HG02571 (cell line): ENCODE data around the gene COL2A1.
"Not testable (repeated sequence)": the region's sequence is repeated elsewhere in the genome, so short reads cannot be mapped to it uniquely, and the experiment has no call there.

Experiments used
- ATAC-seq: cut with Tn5 transposase; IDR thresholded peaks from one replicate; pipeline ENCODE4 v1.9.1; 2021; ENCODE audit warnings: mild to moderate bottlenecking, moderate library complexity; ENCODE audit not compliant: unreplicated experiment

The COL2A1 gene

GRCh38 chr12:47978598-47978873, 25.7 kb downstream of the COL2A1 start:
- no peak for ATAC-seq

DNA sequence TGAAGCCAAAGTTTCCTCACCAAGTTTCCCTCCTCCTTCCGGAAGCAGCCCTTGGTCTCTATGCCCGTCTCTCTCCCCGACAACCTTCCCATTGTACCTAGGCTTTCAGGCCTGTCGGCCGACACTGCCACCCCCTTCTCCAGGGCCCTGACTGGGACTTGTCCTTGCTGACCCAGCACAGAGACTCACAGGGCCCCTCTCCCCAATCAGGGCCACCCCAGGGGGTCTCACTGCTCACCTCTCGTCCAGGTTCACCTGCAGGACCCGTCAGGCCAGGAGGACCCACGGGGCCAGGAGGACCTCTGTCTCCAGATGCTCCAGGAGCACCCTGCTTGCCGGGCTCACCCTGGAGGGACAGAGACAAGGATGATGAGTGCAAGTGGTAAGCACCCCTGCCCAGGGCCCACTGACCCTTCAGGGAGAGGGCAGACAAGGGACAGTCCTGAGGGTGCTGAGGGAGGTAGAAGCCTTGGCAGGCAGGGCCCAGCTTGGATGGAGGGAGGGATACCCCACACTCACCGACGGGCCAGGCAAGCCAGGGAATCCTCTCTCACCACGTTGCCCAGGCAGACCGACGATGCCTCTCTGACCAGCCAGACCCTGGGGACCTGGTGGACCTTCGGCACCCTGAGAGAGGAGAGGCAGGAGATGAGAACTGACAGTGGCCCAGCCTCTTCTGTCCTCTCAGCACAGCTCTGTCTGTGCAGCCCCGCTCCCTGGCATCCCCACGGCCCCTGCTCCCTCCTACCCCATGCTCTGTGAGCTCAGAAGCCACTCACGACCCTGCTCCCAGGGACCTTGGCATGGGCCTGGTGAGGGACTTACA, 26.3 kb downstream of the COL2A1 start:
- no peak for ATAC-seq

GRCh38 chr12:47977046-47977771, 27.1 kb downstream of the COL2A1 start:
- ATAC-seq, result no peak

DNA sequence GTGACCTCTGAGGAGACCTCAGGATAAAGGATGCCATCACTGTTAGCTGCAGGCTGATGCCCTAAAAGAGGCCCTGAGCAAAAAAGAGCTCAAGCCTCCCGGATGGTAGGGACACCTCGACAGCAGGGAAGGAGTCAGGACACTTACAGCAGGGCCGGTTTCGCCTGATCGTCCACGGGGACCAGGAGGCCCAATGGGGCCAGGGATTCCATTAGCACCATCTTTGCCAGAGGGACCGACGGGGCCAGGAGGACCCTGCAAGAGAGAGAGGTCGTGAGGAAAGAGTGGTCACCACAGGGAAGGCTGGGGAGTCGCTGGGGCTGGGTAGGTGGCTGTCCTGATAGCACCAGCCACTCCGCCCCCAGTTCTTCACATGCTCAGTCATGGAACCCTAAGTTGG, 28.5 kb downstream of the COL2A1 start:
- no peak for ATAC-seq

DNA sequence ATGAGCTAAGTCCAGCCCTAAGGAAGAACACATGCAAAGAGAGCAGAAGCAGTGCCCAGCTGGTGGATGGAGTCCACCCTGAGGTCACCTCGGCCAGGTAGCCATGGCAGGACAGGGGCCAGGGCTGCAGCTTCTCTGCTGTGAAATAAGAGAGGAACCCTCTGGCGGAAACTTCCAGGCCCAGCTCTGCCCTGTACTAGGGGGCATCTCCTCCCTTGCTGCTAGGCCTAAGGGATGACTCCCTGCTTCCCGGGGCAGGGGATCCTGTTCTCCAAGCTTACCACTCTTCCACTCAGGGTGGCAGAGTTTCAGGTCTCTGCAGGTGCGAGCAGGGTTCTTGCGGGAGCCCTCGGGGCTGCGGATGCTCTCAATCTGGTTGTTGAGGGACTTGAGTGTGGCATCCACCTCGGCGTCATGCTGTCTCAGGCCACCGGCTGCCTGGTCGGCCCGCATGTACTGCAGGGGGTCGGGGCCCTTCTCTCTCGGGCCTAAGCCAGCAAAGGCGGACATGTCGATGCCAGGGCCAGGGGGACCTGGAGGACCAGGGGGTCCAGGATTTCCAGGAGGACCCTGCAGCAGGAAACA, 29.1 kb downstream of the COL2A1 start:
- no peak for ATAC-seq

GRCh38 chr12:47973870-47974269, 30.4 kb downstream of the COL2A1 start:
- no peak for ATAC-seq

- no peak for ATAC-seq
These were observed 31.4 kb downstream of the COL2A1 start for GRCh38 chr12:47972895-47973294.

DNA sequence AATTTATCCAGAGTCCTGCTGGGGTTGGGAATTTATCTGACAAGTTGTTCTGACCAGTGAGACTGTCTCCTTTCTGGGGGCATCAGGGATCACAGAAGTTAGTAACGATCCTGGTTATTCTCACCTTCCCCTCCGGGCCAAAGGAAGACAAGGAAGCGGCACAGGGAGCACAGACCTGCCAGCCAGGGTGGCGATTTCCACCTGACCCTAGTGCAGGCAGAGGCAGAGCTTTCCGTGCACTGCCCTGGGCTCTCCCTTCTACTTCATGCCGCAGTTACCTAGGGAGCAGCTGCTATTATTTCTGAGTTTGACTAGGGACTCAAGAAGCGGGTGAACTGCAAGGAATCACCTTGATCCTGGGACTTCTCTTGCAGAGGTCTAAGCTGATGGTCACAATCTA, 33.4 kb downstream of the COL2A1 start:
- no peak for ATAC-seq

DNA sequence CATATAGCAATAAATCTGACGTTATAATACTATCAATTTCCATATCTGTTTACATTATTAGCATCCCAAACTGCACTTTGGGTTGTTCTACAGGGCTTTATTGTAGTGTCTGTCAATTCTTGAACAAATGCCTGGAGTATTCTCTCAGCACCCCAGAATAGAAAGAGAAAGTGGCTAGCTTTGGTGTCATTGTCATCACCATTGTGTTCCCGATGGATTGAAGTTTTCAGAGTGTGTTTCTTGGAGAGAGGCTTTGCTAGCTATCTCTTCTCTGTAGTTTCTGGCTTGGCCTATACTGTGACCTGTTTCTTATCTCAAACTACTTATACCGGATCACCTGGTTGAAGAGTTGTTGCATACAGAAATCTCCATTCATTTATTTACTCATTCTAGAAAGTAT, 34.4 kb downstream of the COL2A1 start:
- no peak for ATAC-seq

DNA sequence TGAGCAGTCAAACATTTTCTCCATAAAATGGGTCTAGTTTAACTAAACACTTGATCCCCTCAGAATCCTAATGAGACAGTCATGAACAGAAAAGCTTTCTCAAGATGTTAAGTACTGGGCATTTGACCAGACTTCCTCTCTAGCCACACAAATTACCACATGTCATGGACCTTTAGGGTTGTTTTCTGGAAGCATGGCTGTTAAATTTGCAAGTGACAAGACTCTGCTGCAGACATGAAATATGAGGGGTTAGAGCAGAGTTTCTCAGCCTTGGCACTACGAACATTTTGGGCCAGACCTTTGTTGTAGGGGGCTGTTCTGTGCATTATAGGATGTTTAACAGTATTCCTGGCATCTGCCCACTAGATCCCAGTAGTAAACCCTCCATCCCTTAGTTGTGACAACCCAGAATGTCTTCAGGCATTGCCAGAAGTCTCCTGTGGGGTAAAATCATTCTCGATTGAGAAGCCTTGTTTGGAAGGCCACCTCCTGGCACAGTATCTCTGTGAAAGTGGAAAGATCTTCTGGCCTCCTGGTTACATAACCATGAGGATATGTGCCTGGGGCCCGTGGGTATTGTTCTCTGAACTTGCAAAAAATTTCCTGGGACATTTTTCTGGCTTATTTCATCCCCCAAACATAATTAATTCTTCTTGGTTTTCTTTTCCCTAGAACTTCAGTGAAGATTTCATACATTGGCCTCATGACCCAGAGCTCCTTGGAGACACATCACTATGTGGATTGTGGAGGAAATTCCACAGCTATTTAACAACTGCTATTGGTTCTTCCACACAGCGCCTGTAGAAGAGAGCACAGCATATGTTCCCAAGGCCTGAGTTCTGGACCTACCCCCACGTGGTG, 36.6 kb downstream of the COL2A1 start:
- no peak for ATAC-seq

GRCh38 chr12:47965581-47965980, 38.7 kb downstream of the COL2A1 start:
- no peak for ATAC-seq

- ATAC-seq, result no peak
These were observed 40.1 kb downstream of the COL2A1 start for GRCh38 chr12:47964106-47964728.

- ATAC-seq, result peak; percentile 91
These were observed 40.8 kb downstream of the COL2A1 start, which contains the start of gene TMEM106C for GRCh38 chr12:47963340-47964040. TMEM106C (plus strand) TSS chr12:47963596; CDS start chr12:47964237, 641 bp downstream.

DNA sequence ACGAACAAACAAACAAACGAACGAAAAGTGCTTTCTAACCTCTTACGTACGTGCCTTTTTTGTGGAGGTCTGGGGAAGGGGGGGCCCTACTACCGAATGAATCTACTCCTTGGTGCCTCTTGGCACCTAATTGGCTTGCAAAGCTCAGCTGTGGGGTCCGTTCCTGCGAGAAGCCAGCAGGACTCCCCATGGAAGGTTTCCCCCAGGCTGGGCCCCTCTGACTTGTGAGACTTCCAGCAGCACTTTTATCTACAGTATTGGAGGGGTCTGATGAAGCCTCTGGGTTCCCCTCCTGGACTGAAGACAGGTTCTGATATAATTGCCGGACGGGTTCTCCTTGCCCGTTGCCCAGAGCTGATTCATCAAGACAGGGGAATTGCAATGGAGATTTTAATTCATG, 42.1 kb downstream of the COL2A1 start:
- ATAC-seq, result no peak

DNA sequence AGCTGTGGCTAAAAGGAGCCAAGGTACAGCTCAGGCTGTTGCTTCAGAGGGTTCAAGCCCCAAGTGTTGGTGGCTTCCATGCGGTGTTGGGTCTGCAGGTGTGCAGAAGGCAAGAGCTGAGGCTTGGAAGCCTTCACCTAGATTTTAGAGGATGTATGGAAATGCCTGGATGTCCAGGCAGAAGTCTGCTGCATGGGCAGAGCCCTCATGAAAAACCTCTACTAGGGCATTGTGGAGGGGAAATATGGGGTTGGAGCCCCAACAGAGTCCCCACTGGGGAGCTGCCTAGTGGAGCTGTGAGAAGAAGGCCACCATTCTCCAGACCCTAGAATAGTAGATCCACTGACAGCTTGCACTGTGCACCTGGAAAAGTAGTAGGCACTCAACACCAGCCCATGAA, 46.6 kb downstream of the COL2A1 start:
- ATAC-seq, result not testable (repeated sequence)

- ATAC-seq, result no peak
These were observed 49.2 kb downstream of the COL2A1 start for GRCh38 chr12:47955059-47955458.

- no peak for ATAC-seq
These were observed 49.7 kb downstream of the COL2A1 start for GRCh38 chr12:47954467-47955045.

- ATAC-seq, result no peak
These were observed 50.2 kb downstream of the COL2A1 start for GRCh38 chr12:47954058-47954457.

DNA sequence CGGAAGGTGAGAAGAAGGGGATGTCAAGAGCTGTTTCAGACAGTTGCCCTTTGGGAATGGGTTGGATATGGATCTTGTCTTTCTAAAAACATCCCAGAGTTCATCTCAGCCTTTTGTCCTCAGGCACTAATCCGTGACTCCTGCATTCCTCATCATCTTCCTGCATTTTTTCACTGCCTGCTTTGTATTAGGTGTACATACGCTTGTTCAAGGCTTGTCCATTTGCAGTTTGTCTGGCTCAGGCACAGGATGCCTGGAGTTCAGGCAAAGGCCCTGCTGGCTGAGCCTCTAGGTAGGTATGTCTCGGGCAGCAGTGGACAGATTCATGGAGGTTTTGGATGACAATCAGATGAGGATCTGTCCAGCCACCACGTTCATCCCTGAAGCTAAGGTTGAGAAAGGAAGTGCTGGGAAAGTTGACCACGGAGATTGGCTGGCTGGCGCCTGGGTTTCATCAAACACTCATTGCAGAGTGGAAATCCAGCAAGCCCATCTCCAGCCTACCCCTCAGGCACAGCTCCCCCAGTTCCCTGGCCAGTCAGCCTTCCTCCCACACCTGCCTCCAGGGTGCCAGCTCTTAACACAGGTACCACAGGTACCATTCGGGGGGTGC, 53.3 kb downstream of the COL2A1 start:
- no peak for ATAC-seq
